ENCODE data around the gene PRDM8.

DNA sequence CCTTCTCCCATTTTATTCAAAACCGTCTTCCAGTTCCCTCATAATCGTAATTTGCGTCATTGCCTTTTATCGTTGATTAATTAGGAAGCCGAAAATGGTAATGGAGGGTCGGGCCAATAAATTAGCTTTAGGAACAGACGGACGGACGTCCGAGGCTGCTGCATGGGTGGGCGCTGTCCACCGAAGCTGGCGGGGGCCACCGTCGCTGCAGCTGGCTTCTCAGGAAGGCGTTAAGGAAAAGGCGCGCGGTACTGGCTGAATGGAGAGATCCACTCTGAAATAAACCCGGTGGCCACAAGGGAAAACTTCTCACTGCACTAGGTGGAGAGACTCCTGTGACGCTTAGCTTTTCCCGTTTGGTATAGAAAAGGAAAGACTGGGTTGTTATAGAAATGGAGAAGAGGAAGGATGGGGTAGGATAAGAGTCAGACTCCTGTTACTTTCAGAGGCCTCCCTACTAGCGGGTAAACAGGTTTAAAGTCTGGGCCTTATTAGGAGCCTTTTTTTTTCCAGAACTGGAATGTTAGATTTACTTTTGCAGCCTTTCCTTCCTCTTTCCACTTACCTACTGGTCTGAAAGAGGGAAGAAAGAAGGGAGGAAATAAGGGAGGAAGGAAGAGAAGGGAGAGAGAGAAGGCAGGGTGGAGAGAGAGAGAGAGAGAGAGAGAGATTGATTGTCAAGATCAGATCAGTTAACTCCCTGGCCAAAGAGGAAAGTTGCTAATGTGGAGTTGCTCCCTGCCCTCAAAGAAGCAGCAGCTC is 11.3 kb upstream of the PRDM8 start:
- TF ChIP-seq, protein P1, sequence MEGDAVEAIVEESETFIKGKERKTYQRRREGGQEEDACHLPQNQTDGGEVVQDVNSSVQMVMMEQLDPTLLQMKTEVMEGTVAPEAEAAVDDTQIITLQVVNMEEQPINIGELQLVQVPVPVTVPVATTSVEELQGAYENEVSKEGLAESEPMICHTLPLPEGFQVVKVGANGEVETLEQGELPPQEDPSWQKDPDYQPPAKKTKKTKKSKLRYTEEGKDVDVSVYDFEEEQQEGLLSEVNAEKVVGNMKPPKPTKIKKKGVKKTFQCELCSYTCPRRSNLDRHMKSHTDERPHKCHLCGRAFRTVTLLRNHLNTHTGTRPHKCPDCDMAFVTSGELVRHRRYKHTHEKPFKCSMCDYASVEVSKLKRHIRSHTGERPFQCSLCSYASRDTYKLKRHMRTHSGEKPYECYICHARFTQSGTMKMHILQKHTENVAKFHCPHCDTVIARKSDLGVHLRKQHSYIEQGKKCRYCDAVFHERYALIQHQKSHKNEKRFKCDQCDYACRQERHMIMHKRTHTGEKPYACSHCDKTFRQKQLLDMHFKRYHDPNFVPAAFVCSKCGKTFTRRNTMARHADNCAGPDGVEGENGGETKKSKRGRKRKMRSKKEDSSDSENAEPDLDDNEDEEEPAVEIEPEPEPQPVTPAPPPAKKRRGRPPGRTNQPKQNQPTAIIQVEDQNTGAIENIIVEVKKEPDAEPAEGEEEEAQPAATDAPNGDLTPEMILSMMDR (IDR thresholded peaks at IDR 0.05) = no peak
- TF ChIP-seq POLR2A (IDR thresholded peaks at IDR 0.05) = no peak
- no peak for TF ChIP-seq EP300 (IDR thresholded peaks at IDR 0.05)

All from tibial nerve (tissue), 4 donors.